LNCaP clone FGC (cell line): ENCODE measurements around the gene MTIF2.
A peak's percentile ranks its signal among the peaks of the same experiment; 100 is the strongest.
"Not testable (repeated sequence)": the region's sequence is repeated elsewhere in the genome, so short reads cannot be mapped to it uniquely, and the experiment has no call there.

ENCODE experiments used
- DNase-seq: peaks from one replicate; pipeline ENCODE4 v3.0.0-alpha.2; 2011; ENCODE audit warnings: low read depth
- H3K4me3 ChIP-seq: 2 replicates; pipeline ENCODE4 v1.5.1; 2011; ENCODE audit warnings: mild to moderate bottlenecking, low read depth, low read length, control low read depth
- CTCF ChIP-seq: IDR thresholded peaks from 2 replicates; pipeline ENCODE4 v1.5.1; 2012; ENCODE audit warnings: mild to moderate bottlenecking; ENCODE audit not compliant: control insufficient read depth, insufficient read depth; ENCODE audit errors: extremely low read depth

MTIF2 gene

GRCh38 chr2:55296393-55296792, 27.4 kb upstream of the MTIF2 start:
- TF ChIP-seq CTCF: no peak
- no peak for DNase-seq

GRCh38 chr2:55283083-55283482, 14.1 kb upstream of the MTIF2 start:
- no peak for DNase-seq
- no peak overlapping the region for H3K4me3 ChIP-seq
- TF ChIP-seq CTCF: no peak

More at GRCh38 chr2:55296393-55296792, 27.4 kb upstream of the MTIF2 start:
- H3K4me3 ChIP-seq: no peak overlapping the region

GRCh38 chr2:55282110-55282917, 13.3 kb upstream of the MTIF2 start:
- peak overlapping the region; percentile 49 for H3K4me3 ChIP-seq
- TF ChIP-seq CTCF: no peak
- DNase-seq: no peak

- not testable (repeated sequence) for H3K4me3 ChIP-seq, DNase-seq
Observed at GRCh38 chr2:55280851-55281546, 12.0 kb upstream of the MTIF2 start.

GRCh38 chr2:55279859-55280424, 10.9 kb upstream of the MTIF2 start:
- not testable (repeated sequence) for H3K4me3 ChIP-seq, DNase-seq

GRCh38 chr2:55279214-55279835, 10.3 kb upstream of the MTIF2 start:
- H3K4me3 ChIP-seq, DNase-seq: not testable (repeated sequence)

- TF ChIP-seq CTCF: no peak
- H3K4me3 ChIP-seq: no peak overlapping the region
- no peak for DNase-seq
Observed at GRCh38 chr2:55277310-55277709, 8.3 kb upstream of the MTIF2 start.

GRCh38 chr2:55274346-55274745, 5.3 kb upstream of the MTIF2 start:
- DNase-seq, H3K4me3 ChIP-seq: not testable (repeated sequence)

GRCh38 chr2:55269645-55269990, 587 bp upstream of the MTIF2 start:
- peak overlapping the region; percentile 87 for H3K4me3 ChIP-seq
- DNase-seq: no peak
- TF ChIP-seq CTCF: no peak
